NCI-H1092 (cell line): ENCODE results near the gene UBE3D.
"Not testable (repeated sequence)": the region's sequence is repeated elsewhere in the genome, so short reads cannot be mapped to it uniquely, and the experiment has no call there.

Experiments
- DNase-seq: peaks from one replicate; lab custom pipeline; 2025; lab: John Stamatoyannopoulos, UW

UBE3D gene

GRCh38 chr6:82870582-82871172, 195.0 kb downstream of the UBE3D start:
- DNase-seq, result no peak

GRCh38 chr6:82869493-82869892, 196.1 kb downstream of the UBE3D start:
- no peak for DNase-seq

- DNase-seq, result no peak
Observed at GRCh38 chr6:82867946-82868345, 197.7 kb downstream of the UBE3D start.

- DNase-seq, result no peak
Observed at GRCh38 chr6:82866446-82866845, 199.2 kb downstream of the UBE3D start.

- no peak for DNase-seq
Observed at GRCh38 chr6:82865461-82865860, 200.2 kb downstream of the UBE3D start.

- no peak for DNase-seq
Observed at GRCh38 chr6:82863781-82864180, 201.9 kb downstream of the UBE3D start.

GRCh38 chr6:82862543-82862942, 203.1 kb downstream of the UBE3D start:
- no peak for DNase-seq

- no peak for DNase-seq
Observed at GRCh38 chr6:82861121-82861520, 204.5 kb downstream of the UBE3D start.

GRCh38 chr6:82856077-82856476, 209.6 kb downstream of the UBE3D start:
- not testable (repeated sequence) for DNase-seq

- DNase-seq, result not testable (repeated sequence)
Observed at GRCh38 chr6:82852904-82853303, 212.7 kb downstream of the UBE3D start.

GRCh38 chr6:82843291-82843885, 222.3 kb downstream of the UBE3D start:
- no peak for DNase-seq

GRCh38 chr6:82842721-82843120, 222.9 kb downstream of the UBE3D start:
- DNase-seq, result no peak
